Fibroblast of skin of abdomen (primary cell): ENCODE results near the gene HSPG2.

Experiments
- DNase-seq: peaks from one replicate; pipeline ENCODE4 v3.0.0-alpha.2; 2013

The HSPG2 gene

GRCh38 chr1:21859669-21860179, 77.4 kb downstream of the HSPG2 start:
- no peak for DNase-seq

- DNase-seq: no peak
These were observed 79.1 kb downstream of the HSPG2 start for GRCh38 chr1:21857840-21858670.

GRCh38 chr1:21857142-21857839, 79.8 kb downstream of the HSPG2 start:
- peak; percentile 53 for DNase-seq

GRCh38 chr1:21855257-21856096, 81.6 kb downstream of the HSPG2 start:
- no peak for DNase-seq

- DNase-seq: no peak
These were observed 82.4 kb downstream of the HSPG2 start for GRCh38 chr1:21854751-21855131.

- DNase-seq: no peak
These were observed 82.9 kb downstream of the HSPG2 start for GRCh38 chr1:21854090-21854750.

GRCh38 chr1:21853131-21853427, 84.0 kb downstream of the HSPG2 start:
- no peak for DNase-seq

- DNase-seq: no peak
These were observed 84.6 kb downstream of the HSPG2 start for GRCh38 chr1:21852282-21853130.

GRCh38 chr1:21851430-21852250, 85.5 kb downstream of the HSPG2 start:
- no peak for DNase-seq

GRCh38 chr1:21849909-21850576, 87.1 kb downstream of the HSPG2 start:
- DNase-seq: no peak

GRCh38 chr1:21848524-21849174, 88.5 kb downstream of the HSPG2 start:
- DNase-seq: no peak

GRCh38 chr1:21847223-21848205, 89.6 kb downstream of the HSPG2 start:
- DNase-seq: no peak

GRCh38 chr1:21845646-21846641, 91.2 kb downstream of the HSPG2 start:
- no peak for DNase-seq

- DNase-seq: no peak
These were observed 93.1 kb downstream of the HSPG2 start for GRCh38 chr1:21843996-21844395.

- no peak for DNase-seq
These were observed 93.9 kb downstream of the HSPG2 start for GRCh38 chr1:21843208-21843607.

GRCh38 chr1:21842606-21843162, 94.4 kb downstream of the HSPG2 start:
- no peak for DNase-seq
